ENCODE results near the gene TSPAN10. TPM values are rescaled to one million over a fixed set of nuclear protein-coding genes. Genes with fewer than 3 reads are reported as not detected.

Gene TSPAN10
- total RNA-seq, 1 experiment from 2014 or later, result 1.2 TPM

DNA sequence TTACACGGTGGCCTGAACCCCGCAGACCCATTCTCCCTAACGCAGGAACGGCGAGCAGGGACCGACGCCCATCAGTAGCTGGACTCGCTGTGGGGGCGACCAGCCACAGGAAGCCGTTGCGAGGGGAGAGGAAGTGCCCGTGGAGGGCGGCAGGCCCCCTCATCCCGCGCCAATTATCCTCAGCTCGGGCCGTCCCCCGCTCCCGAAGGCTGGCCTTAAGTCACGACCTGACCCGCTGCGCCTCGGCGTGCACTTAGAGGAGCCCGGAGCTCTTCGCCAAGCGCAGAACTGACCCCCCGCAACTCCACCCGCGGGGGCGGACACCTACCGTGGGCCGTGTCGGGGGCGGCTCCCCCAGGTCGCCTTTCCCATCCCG, 46.2 kb downstream of the TSPAN10 start:
- H4K91ac ChIP-seq (ENCODE audit: insufficient read length, low read depth, low read length), result no peak overlapping the region
- Mint-ChIP-seq H3K4me1 (peaks cover 14 to 20% of the 10 kb centered on the region in 2 experiments), H3K9me3 (no peaks in the 10 kb centered on the region), H3K27ac (peak overlapping the region in 2 of 3 experiments; percentile 30 to 74; a peak in 4 of 7 replicates), H3K36me3 (ENCODE audit: insufficient read depth in 1 of 3, low read depth in 3 of 3) (peaks cover 13 to 40% (median 32%) of the 10 kb centered on the region in 3 experiments), H3K27me3 (ENCODE audit: low read depth) (no peaks in the 10 kb centered on the region), H3K4me3 (peak overlapping the region; percentile 86 to 89)
- H3K79me1 ChIP-seq (ENCODE audit: insufficient read depth, low read depth, low read length, poor library complexity, severe bottlenecking), result peaks cover 8% of the 10 kb centered on the region
- H3K27ac ChIP-seq (ENCODE audit: insufficient read length, low read depth, low read length), result no peak overlapping the region
- no peak overlapping the region for H2BK5ac ChIP-seq (ENCODE audit: insufficient read length, low read length)
- H2BK15ac ChIP-seq (ENCODE audit: low read depth, low read length), result no peak overlapping the region
- no peaks in the 10 kb centered on the region for H3K27me3 ChIP-seq (ENCODE audit: insufficient read depth, low read length)
- H2BK20ac ChIP-seq (ENCODE audit: low read depth, low read length, poor library complexity, severe bottlenecking), result no peak overlapping the region
- no peak overlapping the region for H4K5ac ChIP-seq (ENCODE audit: insufficient read length, low read depth, low read length)
- no peak for DNase-seq
- H3K4me1 ChIP-seq (ENCODE audit: insufficient read depth, low read length), result no peaks in the 10 kb centered on the region
- H4K8ac ChIP-seq (replicated peaks; ENCODE audit: insufficient read length, low read depth, low read length), result no peak overlapping the region
- peak overlapping the region; percentile 71 for H3K9ac ChIP-seq (ENCODE audit: extremely low read depth, insufficient read length, low read length)
- H3K9me3 ChIP-seq (ENCODE audit: control insufficient read depth, low read depth, low read length), result no peaks in the 10 kb centered on the region
- H3K23me2 ChIP-seq (ENCODE audit: insufficient read length, low read depth, low read length, poor library complexity, severe bottlenecking), result peaks cover 10% of the 10 kb centered on the region
- H3K4me2 ChIP-seq (ENCODE audit: insufficient read depth, insufficient read length, low read length), result peak overlapping the region; percentile 91
- WGBS (ENCODE audit: extremely low coverage, insufficient read length, low lambda C conversion rate), result no CpG with 5 or more reads among the region's 37 CpGs
- no peak overlapping the region for H2AK5ac ChIP-seq (ENCODE audit: insufficient read length, low read length)
- H3K56ac ChIP-seq (ENCODE audit: insufficient read length, low read depth, low read length), result no peak overlapping the region
- no peak overlapping the region for H2BK12ac ChIP-seq (ENCODE audit: insufficient read length, low read depth, low read length)
- TF ChIP-seq, protein P1, sequence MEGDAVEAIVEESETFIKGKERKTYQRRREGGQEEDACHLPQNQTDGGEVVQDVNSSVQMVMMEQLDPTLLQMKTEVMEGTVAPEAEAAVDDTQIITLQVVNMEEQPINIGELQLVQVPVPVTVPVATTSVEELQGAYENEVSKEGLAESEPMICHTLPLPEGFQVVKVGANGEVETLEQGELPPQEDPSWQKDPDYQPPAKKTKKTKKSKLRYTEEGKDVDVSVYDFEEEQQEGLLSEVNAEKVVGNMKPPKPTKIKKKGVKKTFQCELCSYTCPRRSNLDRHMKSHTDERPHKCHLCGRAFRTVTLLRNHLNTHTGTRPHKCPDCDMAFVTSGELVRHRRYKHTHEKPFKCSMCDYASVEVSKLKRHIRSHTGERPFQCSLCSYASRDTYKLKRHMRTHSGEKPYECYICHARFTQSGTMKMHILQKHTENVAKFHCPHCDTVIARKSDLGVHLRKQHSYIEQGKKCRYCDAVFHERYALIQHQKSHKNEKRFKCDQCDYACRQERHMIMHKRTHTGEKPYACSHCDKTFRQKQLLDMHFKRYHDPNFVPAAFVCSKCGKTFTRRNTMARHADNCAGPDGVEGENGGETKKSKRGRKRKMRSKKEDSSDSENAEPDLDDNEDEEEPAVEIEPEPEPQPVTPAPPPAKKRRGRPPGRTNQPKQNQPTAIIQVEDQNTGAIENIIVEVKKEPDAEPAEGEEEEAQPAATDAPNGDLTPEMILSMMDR (conservative IDR thresholded peaks at IDR 0.05), result no peak
- H3K14ac ChIP-seq (ENCODE audit: insufficient read depth, low read length), result peak overlapping the region; percentile 60; the same call in 1 of the 2 replicates
- H2BK120ac ChIP-seq (ENCODE audit: low read depth, low read length, poor library complexity, severe bottlenecking), result no peak overlapping the region
- peaks cover 9% of the 10 kb centered on the region; the same call in 1 of the 2 replicates for H3K79me2 ChIP-seq (ENCODE audit: insufficient read depth, low read length)
- no peak overlapping the region for H3K4ac ChIP-seq (ENCODE audit: low read depth, low read length)
- H2AFZ ChIP-seq (ENCODE audit: low read length), result no peak overlapping the region
- H3K18ac ChIP-seq (ENCODE audit: insufficient read length, low read depth, low read length), result no peak overlapping the region
- no peak overlapping the region for H3K23ac ChIP-seq (ENCODE audit: insufficient read length, low read depth, low read length)
- no peak overlapping the region for H3T11ph ChIP-seq (ENCODE audit: low read length)
- H4K20me1 ChIP-seq (ENCODE audit: control insufficient read depth, insufficient read depth, insufficient read length), result no peaks in the 10 kb centered on the region

Data from H9 (cell line).